GM12878 (cell line): ENCODE data around the gene TMEM254. TPM values are rescaled to one million over a fixed set of nuclear protein-coding genes. Genes with fewer than 3 reads are reported as not detected.
"Not testable (repeated sequence)": the region's sequence is repeated elsewhere in the genome, so short reads cannot be mapped to it uniquely, and the experiment has no call there.

Experiments
- ATAC-seq: fragments of 200-7000 bp; cut with Tn5 transposase; 3 replicates; pipeline ENCODE4 v1.9.1; 2020; ENCODE audit warnings: mild to moderate bottlenecking, moderate library complexity
- BruUV-seq: library from RNA; stranded (reverse); fragments of 400-500 nt; replicated peaks from 2 replicates; lab custom pipeline; 2021; lab: Mats Ljungman, UMichigan
- CTCF ChIA-PET: fragments of 300-600 bp; sonication (Branson Sonifier 250); formaldehyde crosslinking; extraction: SDS; loops from one replicate; lab custom pipeline; 2021; ENCODE audit warnings: inconsistent platforms; lab: Yijun Ruan, JAX
- POLR2A ChIA-PET: fragments of 350-600 bp; formaldehyde crosslinking; extraction: SDS; loops from one replicate; lab custom pipeline; 2021; ENCODE audit warnings: inconsistent platforms; lab: Charles Lee
- RAD21 ChIA-PET: fragments of 300-600 bp; sonication (Branson Sonifier 250); formaldehyde crosslinking; loops from one replicate; lab custom pipeline; 2023; ENCODE audit warnings: antibody characterized with exemption; ENCODE audit not compliant: unreplicated experiment; lab: Charles Lee
- SMC1A ChIA-PET: fragments of 300-600 bp; sonication (Branson Sonifier 250); formaldehyde crosslinking; loops from one replicate; lab custom pipeline; 2023; ENCODE audit not compliant: unreplicated experiment, uncharacterized antibody; lab: Charles Lee
- DNase-seq: peaks from one replicate; pipeline ENCODE4 v3.0.0-alpha.2; 2011; ENCODE audit warnings: low read depth, low spot score
- FAIRE-seq: peaks from 3 replicates; lab custom pipeline; 2011; peaks lifted over from hg19 to GRCh38; lab: Jason Lieb, UNC
- H2AFZ ChIP-seq: 2 replicates; pipeline ENCODE4 v1.6.0; 2011; ENCODE audit warnings: low read depth, low read length, control low read depth; ENCODE audit not compliant: control insufficient read depth
- H3K27ac ChIP-seq: 2 replicates; pipeline ENCODE4 v1.5.1; 2011; ENCODE audit warnings: control low read depth; ENCODE audit not compliant: control insufficient read depth, insufficient read depth
- H3K27me3 ChIP-seq, 2 experiments: replicated peaks in 1 of 2; 2 replicates each; pipeline versions ENCODE4 v1.6.0 to v1.6.1; 2011; ENCODE audit warnings: low read length in 1 of 2; ENCODE audit not compliant: control insufficient read depth in 2 of 2, insufficient read depth in 2 of 2
- H3K36me3 ChIP-seq, 2 experiments: 2 replicates each; pipeline ENCODE4 v1.5.1; 2011; ENCODE audit warnings: low read length in 1 of 2; ENCODE audit not compliant: control insufficient read depth in 2 of 2, insufficient read depth in 2 of 2
- H3K4me1 ChIP-seq: 2 replicates; pipeline ENCODE4 v1.6.1; 2011; ENCODE audit warnings: mild to moderate bottlenecking, low read length, moderate library complexity, mixed read lengths; ENCODE audit not compliant: control insufficient read depth, insufficient read depth
- H3K4me2 ChIP-seq: 2 replicates; pipeline ENCODE4 v1.6.0; 2011; ENCODE audit warnings: control low read depth; ENCODE audit not compliant: control insufficient read depth, insufficient read depth
- H3K4me3 ChIP-seq: fragments of 200-600 bp; sonication (generic); 2 replicates; pipeline ENCODE4 v1.5.1; 2016
- H3K79me2 ChIP-seq: 2 replicates; pipeline ENCODE4 v1.6.0; 2011; ENCODE audit warnings: low read length; ENCODE audit not compliant: control insufficient read depth, insufficient read depth
- H3K9ac ChIP-seq: 2 replicates; pipeline ENCODE4 v1.8.0; 2011; ENCODE audit warnings: low read length, control low read depth, mixed read lengths; ENCODE audit not compliant: control insufficient read depth, insufficient read depth
- H3K9me3 ChIP-seq: replicated peaks from 3 replicates; pipeline ENCODE4 v1.5.1; 2011; ENCODE audit warnings: mild to moderate bottlenecking, low read length; ENCODE audit not compliant: control insufficient read depth, insufficient read depth
- H4K20me1 ChIP-seq: 2 replicates; pipeline ENCODE4 v1.6.0; 2011; ENCODE audit not compliant: control insufficient read depth, insufficient read depth
- RAD51 ChIP-seq: fragments of 450-650 bp; IDR thresholded peaks from 2 replicates; pipeline ENCODE4 v1.6.1; 2016; ENCODE audit warnings: moderate library complexity, mild to moderate bottlenecking, inconsistent platforms
- YY1 ChIP-seq: IDR thresholded peaks from 2 replicates; pipeline ENCODE4 v1.6.1; 2011; ENCODE audit warnings: low read depth, mild to moderate bottlenecking, low read length
- ZZZ3 ChIP-seq: IDR thresholded peaks from 2 replicates; pipeline ENCODE4 v1.6.1; 2011; ENCODE audit warnings: low read depth; ENCODE audit not compliant: control insufficient read depth, insufficient read length
- WGBS: methylation state at CpG from one replicate; pipeline ENCODE4 v1.1.6; 2016; ENCODE audit warnings: low lambda C conversion rate; ENCODE audit not compliant: insufficient replicate concordance, insufficient coverage; ENCODE audit errors: missing lambda C conversion rate; 5-methylcytosine and 5-hydroxymethylcytosine counted together
- in situ Hi-C: fragments of 300-500 bp; cut with MboI; formaldehyde crosslinking; loops from 9 replicates; pipeline ENCODE4 v1.14.3; 2018; ENCODE audit warnings: mixed read lengths
- intact Hi-C: fragments of 100-400 bp; cut with micrococcal nuclease; formaldehyde crosslinking; loops from one replicate; pipeline ENCODE4 v1.14.2; 2022; ENCODE audit not compliant: unreplicated experiment
- polyA plus RNA-seq, 11 experiments: library from polyadenylated mRNA; depleted of rRNA in 4 of 11; unstranded in 6 of 11; stranded (reverse) in 5 of 11; fragments of >200 nt; fragmentation: Nextera tagmentation in 4 of 11; fragmentation: Illumina TruSeq in 1 of 11; extraction: Ambion mirVana in 4 of 11; extraction: Trizol in 1 of 11; gene quantifications; 1 replicate in 1 of 11; 2 replicates in 10 of 11; pipeline versions ENCODE4 v1.2.1 to v1.2.3, GENCODE V29; 2011 to 2016; ENCODE audit warnings: inconsistent platforms in 2 of 11, missing spikeins in 2 of 11, low read depth in 1 of 11
- total RNA-seq, 4 experiments: library from RNA; depleted of rRNA in 3 of 4; stranded (reverse); fragments of >200 nt in 3 of 4; fragmentation: Illumina TruSeq in 1 of 4; extraction: Trizol in 1 of 4; gene quantifications; 2 replicates each; pipeline versions ENCODE4 v1.2.1 to v1.2.3, GENCODE V29; 2013 to 2021

Gene TMEM254
- total and polyA plus RNA-seq, 10 of the 15 experiments (the other 5 are each of a cell fraction or from before 2014, with no cell fraction given), result 5.6 to 29.0 (median 13.1) TPM

GRCh38 chr10:80041162-80041561, 37.3 kb upstream of the TMEM254 start:
- Histone ChIP-seq H3K4me1 (no peaks in the 10 kb centered on the region), H3K36me3 (no peaks in the 10 kb centered on the region), H3K9ac (no peak overlapping the region), H3K27ac (no peak overlapping the region), H4K20me1 (no peaks in the 10 kb centered on the region), H3K79me2 (no peaks in the 10 kb centered on the region)
- ChIA-PET RAD21 (no interaction called here), CTCF (no interaction called here)
- intact Hi-C loops (no loop called here), in situ Hi-C loops (loop anchor here (10.0 kb wide), 1 partner anchor 506 kb away; no protein-coding TSS in a partner anchor)
- no peak for DNase-seq
- no peak for TF ChIP-seq ZZZ3
- TF ChIP-seq RAD51, result peak; percentile 49; the same call in 1 of the 2 replicates
- TF ChIP-seq, all 136 proteins: peak for 1
- no peak overlapping the region for H3K4me3 ChIP-seq
- no peaks in the 10 kb centered on the region for H3K9me3 ChIP-seq
- no TSS peak for BruUV-seq
- no peaks in the 10 kb centered on the region for H3K27me3 ChIP-seq
- POLR2A ChIA-PET, result no interaction called here
- ATAC-seq (no peak), FAIRE-seq (no peak)
- H3K4me2 ChIP-seq, result no peak overlapping the region
- 55% methylated on average over 6 of the region's 6 CpGs for WGBS
- SMC1A ChIA-PET, result no interaction called here
- no peak overlapping the region for H2AFZ ChIP-seq

GRCh38 chr10:80044935-80045334, 33.5 kb upstream of the TMEM254 start:
- intact Hi-C loops (loop anchor here (5.0 kb wide), 2 partner anchors 483 to 508 kb away; partner anchors contain the start of gene SFTPA2), in situ Hi-C loops (loop anchor here (10.0 kb wide), 1 partner anchor 510 kb away; no protein-coding TSS in a partner anchor)
- ChIA-PET RAD21 (interaction anchor here (1.7 kb wide), 1 partner anchor 16 kb away, joined by 8 read pairs; no protein-coding TSS in a partner anchor), SMC1A (interaction anchor here (0.6 to 0.9 kb wide), 2 partner anchors 16 to 715 kb away, joined by 3 to 4 read pairs; no protein-coding TSS in a partner anchor), CTCF (interaction anchor here (0.8 to 2.5 kb wide), 5 partner anchors 13 to 508 kb away, joined by 3 to 9 read pairs (median 4); no protein-coding TSS in a partner anchor)
- FAIRE-seq (peak; percentile 38), ATAC-seq (peak; percentile 67)
- TF ChIP-seq YY1, result 0 out of 2 replicates have a peak, but pooled peaks have one; percentile 28
- H3K4me1 ChIP-seq, DNase-seq, H4K20me1 ChIP-seq, H3K27me3 ChIP-seq, POLR2A ChIA-PET, H3K4me3 ChIP-seq, H3K27ac ChIP-seq, H3K9me3 ChIP-seq, H3K36me3 ChIP-seq, H3K9ac ChIP-seq, H3K4me2 ChIP-seq, H3K79me2 ChIP-seq, BruUV-seq: not testable (repeated sequence)
- peak overlapping the region; percentile 12 for H2AFZ ChIP-seq
- 22% methylated on average over 6 of the region's 6 CpGs for WGBS
